GM10847 (cell line): ENCODE measurements around the gene GABBR1.

Source experiments
- POLR2A ChIP-seq: IDR thresholded peaks from 2 replicates; pipeline ENCODE4 v1.6.1; 2011; ENCODE audit not compliant: insufficient read length; ENCODE audit errors: extremely low read depth

The GABBR1 gene

DNA sequence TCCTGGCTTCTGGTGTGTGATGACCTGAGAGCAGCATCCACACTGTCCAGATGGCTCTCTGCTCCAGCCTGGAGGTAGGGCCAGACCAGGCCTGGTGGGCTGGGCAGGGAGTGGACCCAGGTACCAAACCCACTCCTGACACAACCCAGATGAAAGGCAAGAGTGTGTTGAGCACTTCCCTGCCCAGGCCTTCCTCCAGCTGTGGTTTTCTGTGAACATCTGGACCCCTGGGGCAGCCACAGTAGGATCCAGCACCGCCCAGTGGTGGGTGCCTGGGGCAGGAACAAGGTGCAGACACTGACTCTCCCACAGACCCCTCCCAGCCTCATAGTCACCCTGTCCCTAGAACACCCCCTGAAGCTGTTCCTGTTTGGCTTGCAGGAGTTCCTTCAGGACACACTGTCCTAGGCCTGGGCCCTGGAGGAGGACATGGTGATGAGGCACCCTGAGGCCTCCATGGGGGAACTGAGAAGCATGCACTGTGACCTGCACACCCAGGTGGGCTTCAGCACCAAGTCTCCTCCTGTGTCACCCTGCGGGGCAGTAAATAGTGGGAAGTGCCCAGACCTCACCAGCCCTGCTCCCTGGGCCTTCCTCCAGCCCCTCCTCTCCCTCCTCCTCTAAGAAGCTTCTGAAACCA, 102.2 kb downstream of the GABBR1 start:
- no peak for TF ChIP-seq POLR2A

GRCh38 chr6:29529956-29530355, 103.0 kb downstream of the GABBR1 start:
- TF ChIP-seq POLR2A, result no peak

- TF ChIP-seq POLR2A, result no peak
Measured at GRCh38 chr6:29528988-29529560, 103.9 kb downstream of the GABBR1 start.

GRCh38 chr6:29528300-29528931, 104.6 kb downstream of the GABBR1 start:
- no peak for TF ChIP-seq POLR2A

DNA sequence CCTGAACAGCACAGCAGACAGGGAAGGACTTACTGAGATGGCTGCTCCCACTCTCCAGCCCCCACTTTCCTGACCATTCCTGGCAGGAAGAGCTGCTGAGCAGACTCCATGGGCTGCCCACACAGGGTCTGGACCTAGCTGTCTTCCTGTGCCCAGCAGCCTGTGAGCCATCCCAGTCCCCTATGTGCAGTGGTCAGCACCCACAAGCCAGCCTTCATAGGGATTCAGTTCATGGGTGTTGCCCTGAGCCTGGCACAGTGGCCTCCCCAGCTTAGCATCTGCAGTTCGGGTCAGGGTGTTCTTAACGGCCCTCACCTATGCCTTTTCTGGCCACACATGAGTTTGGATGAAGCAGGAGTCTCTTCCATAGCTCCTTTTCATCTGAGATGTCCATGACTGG, 105.4 kb downstream of the GABBR1 start:
- no peak for TF ChIP-seq POLR2A

GRCh38 chr6:29527126-29527525, 105.9 kb downstream of the GABBR1 start:
- no peak for TF ChIP-seq POLR2A

DNA sequence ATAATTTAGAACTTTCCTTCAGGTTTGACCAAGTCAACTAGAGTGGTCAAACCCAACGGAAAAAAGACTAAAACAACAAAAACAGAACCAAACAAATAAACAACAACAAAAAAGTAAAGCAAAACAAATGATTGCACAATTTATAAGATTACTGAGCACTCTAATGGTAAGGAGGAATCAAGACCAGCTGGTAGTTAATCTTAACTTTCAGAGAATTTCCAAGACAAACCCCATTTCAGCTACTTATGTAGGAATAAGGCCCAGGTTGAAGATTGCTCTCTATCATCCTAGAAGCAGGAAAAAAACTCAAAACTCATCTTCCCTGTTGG, 107.7 kb downstream of the GABBR1 start:
- no peak for TF ChIP-seq POLR2A

- no peak for TF ChIP-seq POLR2A
Measured at GRCh38 chr6:29524444-29525310, 108.3 kb downstream of the GABBR1 start.

GRCh38 chr6:29524044-29524443, 108.9 kb downstream of the GABBR1 start:
- TF ChIP-seq POLR2A, result no peak

- no peak for TF ChIP-seq POLR2A
Measured at GRCh38 chr6:29522227-29522626, 110.8 kb downstream of the GABBR1 start.

- TF ChIP-seq POLR2A, result no peak
Measured at GRCh38 chr6:29521006-29521680, 111.8 kb downstream of the GABBR1 start.

- TF ChIP-seq POLR2A, result no peak
Measured at GRCh38 chr6:29520232-29520631, 112.8 kb downstream of the GABBR1 start.

DNA sequence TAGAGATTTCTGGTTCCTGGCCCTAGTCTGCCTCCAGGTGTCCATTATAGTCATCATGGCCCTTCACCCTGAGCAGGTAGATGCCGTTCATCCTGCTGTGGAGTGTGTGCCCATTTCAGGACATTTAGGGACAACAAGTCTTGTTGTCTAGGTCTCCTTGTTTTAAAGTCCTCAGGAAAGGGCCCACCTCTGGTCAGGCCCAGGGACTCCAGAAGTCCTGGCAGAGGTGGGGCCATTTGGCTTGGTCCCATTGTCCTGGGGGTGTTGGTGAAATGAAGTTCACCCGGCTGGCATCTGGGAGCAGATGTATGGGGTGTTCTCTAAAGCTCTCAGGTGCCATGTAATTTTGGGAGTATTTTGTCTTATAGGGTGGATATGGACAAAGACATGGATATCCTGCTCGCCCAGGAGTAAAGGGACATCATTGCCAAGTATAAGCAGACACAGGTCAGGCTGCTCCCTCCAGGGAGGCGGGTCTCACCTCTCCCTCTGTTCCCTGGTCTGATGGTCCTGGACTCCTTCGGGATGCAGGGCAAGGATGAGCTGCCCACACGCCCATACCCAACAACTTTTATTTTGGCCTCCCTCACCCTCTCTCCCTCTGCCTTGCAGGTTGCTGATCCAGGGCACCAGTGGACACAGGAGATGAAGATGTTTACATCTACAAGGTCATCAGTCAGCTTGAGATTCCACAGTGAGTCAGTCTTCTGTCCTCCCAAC, 113.5 kb downstream of the GABBR1 start:
- no peak for TF ChIP-seq POLR2A

DNA sequence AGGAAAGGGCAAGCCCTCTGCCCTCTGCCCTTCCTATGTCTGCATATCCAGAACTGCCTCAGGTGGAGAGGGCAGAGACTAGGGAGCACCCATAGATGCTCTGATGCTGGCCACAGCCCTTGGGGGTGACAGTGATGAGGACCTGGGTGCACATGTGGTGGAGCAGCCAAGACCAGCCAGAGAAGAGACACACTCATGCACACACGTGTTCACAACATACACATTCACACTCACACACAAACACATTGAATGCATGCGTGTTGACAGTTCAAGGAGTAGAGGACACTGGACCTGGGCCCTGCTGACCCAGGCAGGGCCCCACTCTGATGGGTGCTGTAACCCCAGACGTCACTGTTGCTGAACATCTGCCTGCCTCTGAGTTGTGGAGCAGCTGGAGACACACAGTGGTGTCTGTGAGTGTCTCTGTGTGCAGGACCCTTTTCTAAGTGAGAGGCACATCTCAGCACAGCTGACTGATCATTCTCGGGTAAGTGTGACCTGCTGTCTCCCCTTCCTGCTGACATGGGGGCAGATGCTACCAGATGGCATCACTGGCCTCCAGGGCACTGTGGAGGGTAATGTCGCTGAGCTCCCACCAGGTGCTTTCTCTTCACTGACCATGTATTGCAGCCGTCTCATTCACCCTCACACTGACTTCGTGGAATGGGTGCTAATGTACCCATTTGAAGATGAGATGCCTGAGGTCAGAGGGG, 115.1 kb downstream of the GABBR1 start:
- TF ChIP-seq POLR2A, result no peak
